HUES64 (cell line): Measurements from ENCODE around the gene RRM2.

Experiments
- H3K27ac ChIP-seq: 2 replicates; pipeline ENCODE4 v1.7.0; 2013; ENCODE audit warnings: low read depth, low read length, inconsistent platforms
- H3K27me3 ChIP-seq: 2 replicates; pipeline ENCODE4 v1.6.1; 2013; ENCODE audit warnings: mild to moderate bottlenecking, low read length; ENCODE audit not compliant: insufficient read depth
- H3K36me3 ChIP-seq: 2 replicates; pipeline ENCODE4 v1.6.1; 2013; ENCODE audit warnings: mild to moderate bottlenecking, low read length; ENCODE audit not compliant: insufficient read depth
- H3K4me1 ChIP-seq: 2 replicates; pipeline ENCODE4 v1.6.1; 2013; ENCODE audit warnings: mild to moderate bottlenecking, low read length, moderate library complexity; ENCODE audit not compliant: insufficient read depth
- H3K4me3 ChIP-seq: 2 replicates; pipeline ENCODE4 v1.5.1; 2013; ENCODE audit warnings: mild to moderate bottlenecking, low read length, moderate library complexity
- H3K9ac ChIP-seq: 2 replicates; pipeline ENCODE4 v1.6.1; 2013; ENCODE audit warnings: mild to moderate bottlenecking, low read depth, low read length
- H3K9me3 ChIP-seq: 2 replicates; pipeline ENCODE4 v1.6.1; 2013; ENCODE audit warnings: low read depth, low read length; ENCODE audit not compliant: insufficient read depth
- WGBS: fragments of 150-250, 120-280 bp; methylation state at CpG from one replicate; pipeline ENCODE4 v1.1.7; 2013; ENCODE audit warnings: missing lambda C conversion rate; 5-methylcytosine and 5-hydroxymethylcytosine counted together

The RRM2 gene

GRCh38 chr2:10120158-10120876 is 2.2 kb upstream of the RRM2 start:
- Histone ChIP-seq H3K27ac (peak overlapping the region; percentile 94), H3K36me3 (peaks cover 19% of the 10 kb centered on the region), H3K27me3 (no peaks in the 10 kb centered on the region), H3K9me3 (no peaks in the 10 kb centered on the region), H3K4me3 (peak overlapping the region; percentile 91), H3K4me1 (peaks cover 5% of the 10 kb centered on the region; the same call in 1 of the 2 replicates), H3K9ac (peak overlapping the region; percentile 97)
- WGBS: under 1% methylated on average over 60 of the region's 60 CpGs

GRCh38 chr2:10120877-10121574 is 1.5 kb upstream of the RRM2 start:
- H3K9ac ChIP-seq: peak overlapping the region; percentile 97
- WGBS: 11% methylated on average over 11 of the region's 13 CpGs

DNA sequence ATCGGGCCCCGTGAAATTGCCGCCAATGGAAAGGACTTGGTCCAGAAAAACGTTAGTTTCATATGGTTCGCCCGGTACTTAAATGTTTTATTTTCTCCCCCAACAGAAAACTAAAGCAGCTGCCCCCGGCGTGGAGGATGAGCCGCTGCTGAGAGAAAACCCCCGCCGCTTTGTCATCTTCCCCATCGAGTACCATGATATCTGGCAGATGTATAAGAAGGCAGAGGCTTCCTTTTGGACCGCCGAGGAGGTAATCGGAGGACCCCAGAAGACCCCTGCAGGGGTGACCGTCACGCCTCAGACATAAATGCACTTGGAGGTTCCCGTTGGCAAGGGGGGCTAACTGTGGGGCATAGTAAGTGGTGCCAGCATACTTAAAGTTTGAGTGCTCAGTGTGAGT is 742 bp downstream of the RRM2 start:
- Histone ChIP-seq H3K4me1 (peaks cover 5% of the 10 kb centered on the region; the same call in 1 of the 2 replicates), H3K27me3 (no peaks in the 10 kb centered on the region), H3K4me3 (peak overlapping the region; percentile 91), H3K36me3 (peaks cover 48% of the 10 kb centered on the region), H3K9ac (peak overlapping the region; percentile 97), H3K9me3 (no peaks in the 10 kb centered on the region), H3K27ac (peak overlapping the region; percentile 75)
- 2% methylated on average over 18 of the region's 18 CpGs for WGBS

More at GRCh38 chr2:10120877-10121574, 1.5 kb upstream of the RRM2 start:
- Histone ChIP-seq H3K36me3 (peaks cover 26% of the 10 kb centered on the region), H3K4me1 (peaks cover 5% of the 10 kb centered on the region; the same call in 1 of the 2 replicates), H3K9me3 (no peaks in the 10 kb centered on the region), H3K27me3 (no peaks in the 10 kb centered on the region), H3K27ac (peak overlapping the region; percentile 94), H3K4me3 (peak overlapping the region; percentile 91)

GRCh38 chr2:10124538-10125045 is 2.1 kb downstream of the RRM2 start:
- Histone ChIP-seq H3K9me3 (no peaks in the 10 kb centered on the region), H3K4me3 (peak overlapping the region; percentile 91), H3K36me3 (peaks cover 62% of the 10 kb centered on the region), H3K27ac (no peak overlapping the region), H3K4me1 (peaks cover 5% of the 10 kb centered on the region; the same call in 1 of the 2 replicates), H3K9ac (no peak overlapping the region), H3K27me3 (no peaks in the 10 kb centered on the region)
- WGBS: 42% methylated on average over 5 of the region's 5 CpGs

DNA sequence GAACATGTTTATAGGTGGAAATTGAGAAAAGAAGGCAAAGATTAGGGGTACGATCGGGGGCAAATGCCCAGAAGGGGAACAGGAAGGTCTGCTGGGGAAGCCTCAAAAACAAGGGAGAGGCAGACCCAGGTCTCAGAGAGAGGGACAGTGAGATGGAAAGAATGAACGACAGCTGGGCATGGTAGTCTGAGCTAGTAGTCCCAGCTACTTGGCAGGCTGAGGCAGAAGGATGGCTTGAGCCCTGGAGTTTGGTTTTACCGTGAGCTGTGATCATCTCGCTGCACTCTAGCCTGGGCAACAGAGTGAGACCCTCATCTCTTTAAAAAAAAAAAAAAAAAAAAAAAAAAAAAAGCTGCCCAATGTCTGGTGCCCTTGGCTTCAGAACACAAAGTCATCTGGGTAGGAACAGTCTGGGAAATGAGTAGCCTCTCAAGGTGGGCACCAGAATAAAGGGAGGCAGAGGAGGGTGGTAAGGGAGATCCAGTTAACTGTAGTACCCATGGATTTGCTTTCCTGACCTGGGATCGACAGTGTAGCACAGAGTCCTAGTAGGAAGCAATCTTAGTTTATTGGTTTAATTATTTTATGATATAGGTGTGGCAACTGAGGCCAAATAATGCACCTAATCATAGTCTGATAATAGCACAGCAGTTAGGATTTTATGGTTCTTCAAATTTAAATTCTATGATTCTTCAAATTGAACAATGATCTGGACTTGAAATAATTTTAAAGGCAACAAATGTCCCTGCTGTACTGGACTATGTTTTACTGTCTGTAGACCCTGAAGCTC is 3.5 kb downstream of the RRM2 start:
- Histone ChIP-seq H3K27ac (no peak overlapping the region), H3K36me3 (peaks cover 75% of the 10 kb centered on the region), H3K27me3 (no peaks in the 10 kb centered on the region), H3K4me3 (no peak overlapping the region; the same call in 1 of the 2 replicates), H3K9me3 (no peaks in the 10 kb centered on the region), H3K9ac (no peak overlapping the region), H3K4me1 (peaks cover 5% of the 10 kb centered on the region; the same call in 1 of the 2 replicates)
- WGBS: 94% methylated on average over 6 of the region's 6 CpGs

GRCh38 chr2:10126632-10127026 is 4.1 kb downstream of the RRM2 start:
- 93% methylated on average over 5 of the region's 5 CpGs for WGBS
- Histone ChIP-seq H3K27me3 (no peaks in the 10 kb centered on the region), H3K27ac (no peak overlapping the region), H3K4me3 (no peak overlapping the region), H3K4me1 (peaks cover 5% of the 10 kb centered on the region; the same call in 1 of the 2 replicates), H3K36me3 (peaks cover 81% of the 10 kb centered on the region), H3K9me3 (no peaks in the 10 kb centered on the region), H3K9ac (no peak overlapping the region)

GRCh38 chr2:10128420-10128819 is 5.9 kb downstream of the RRM2 start:
- Histone ChIP-seq H3K27ac (no peak overlapping the region), H3K27me3 (no peaks in the 10 kb centered on the region), H3K4me3 (no peak overlapping the region), H3K36me3 (peaks cover 94% of the 10 kb centered on the region), H3K9me3 (no peaks in the 10 kb centered on the region), H3K9ac (no peak overlapping the region), H3K4me1 (peaks cover 7% of the 10 kb centered on the region; the same call in 1 of the 2 replicates)

DNA sequence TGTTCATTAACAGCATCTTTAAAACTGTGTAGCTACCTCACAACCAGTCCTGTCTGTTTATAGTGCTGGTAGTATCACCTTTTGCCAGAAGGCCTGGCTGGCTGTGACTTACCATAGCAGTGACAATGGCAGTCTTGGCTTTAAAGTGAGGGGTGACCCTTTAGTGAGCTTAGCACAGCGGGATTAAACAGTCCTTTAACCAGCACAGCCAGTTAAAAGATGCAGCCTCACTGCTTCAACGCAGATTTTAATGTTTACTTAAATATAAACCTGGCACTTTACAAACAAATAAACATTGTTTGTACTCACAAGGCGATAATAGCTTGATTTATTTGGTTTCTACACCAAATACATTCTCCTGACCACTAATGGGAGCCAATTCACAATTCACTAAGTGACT is 7.0 kb downstream of the RRM2 start:
- Histone ChIP-seq H3K36me3 (peaks cover 86% of the 10 kb centered on the region), H3K9me3 (no peaks in the 10 kb centered on the region), H3K4me3 (no peak overlapping the region), H3K4me1 (peaks cover 7% of the 10 kb centered on the region; the same call in 1 of the 2 replicates), H3K27ac (no peak overlapping the region), H3K27me3 (no peaks in the 10 kb centered on the region), H3K9ac (no peak overlapping the region)
- WGBS: 96% methylated on average over 3 of the region's 3 CpGs

- 87% methylated on average over 7 of the region's 7 CpGs for WGBS
- no peak overlapping the region for H3K4me3 ChIP-seq
- H3K27ac ChIP-seq: no peak overlapping the region
- H3K9ac ChIP-seq: no peak overlapping the region
- H3K36me3 ChIP-seq: peaks cover 64% of the 10 kb centered on the region
- H3K27me3 ChIP-seq: no peaks in the 10 kb centered on the region
- 0 out of 2 replicates have a peak, but pooled peaks cover 2% of the 10 kb centered on the region for H3K4me1 ChIP-seq
- H3K9me3 ChIP-seq: no peaks in the 10 kb centered on the region
Measured at GRCh38 chr2:10132043-10132575, 9.6 kb downstream of the RRM2 start.

- Histone ChIP-seq H3K9me3 (no peaks in the 10 kb centered on the region), H3K27me3 (no peaks in the 10 kb centered on the region), H3K9ac (no peak overlapping the region), H3K36me3 (peaks cover 59% of the 10 kb centered on the region), H3K4me1 (0 out of 2 replicates have a peak, but pooled peaks cover 5% of the 10 kb centered on the region), H3K27ac (no peak overlapping the region), H3K4me3 (no peak overlapping the region)
- 95% methylated on average over 6 of the region's 6 CpGs for WGBS
Measured at GRCh38 chr2:10132596-10132995, 10.1 kb downstream of the RRM2 start.
